A673 (cell line): Measurements from ENCODE around the gene INPP5B. TPM values are rescaled to one million over a fixed set of nuclear protein-coding genes. Genes with fewer than 3 reads are reported as not detected.

Experiments used
- BruUV-seq: library from RNA; stranded (reverse); fragments of 400-500 nt; replicated peaks from 2 replicates; lab custom pipeline; 2021; lab: Mats Ljungman, UMichigan
- CTCF ChIA-PET: fragments of 300-600 bp; sonication (Branson Sonifier 250); formaldehyde crosslinking; loops from one replicate; lab custom pipeline; 2022; ENCODE audit warnings: antibody characterized with exemption; lab: Charles Lee
- POLR2A ChIA-PET: fragments of 300-600 bp; sonication (Branson Sonifier 250); formaldehyde crosslinking; loops from one replicate; lab custom pipeline; 2022; ENCODE audit warnings: antibody characterized with exemption; ENCODE audit not compliant: low non-redundant PET; lab: Charles Lee
- DNase-seq: peaks from one replicate; pipeline ENCODE4 v3.0.0-alpha.2; 2015; ENCODE audit warnings: low spot score
- H3K27ac ChIP-seq: fragments of 200-600 bp; sonication (generic); 2 replicates; pipeline ENCODE4 v1.5.1; 2016; ENCODE audit warnings: mixed run types, low read depth, mild to moderate bottlenecking, mixed read lengths, antibody characterized with exemption, low read length; ENCODE audit not compliant: poor library complexity, severe bottlenecking
- H3K27me3 ChIP-seq: fragments of 200-600 bp; sonication (generic); replicated peaks from 2 replicates; pipeline ENCODE4 v1.6.1; 2017; ENCODE audit warnings: mixed run types, low read depth, mild to moderate bottlenecking, mixed read lengths, antibody characterized with exemption, low read length; ENCODE audit not compliant: insufficient read depth, poor library complexity
- H3K36me3 ChIP-seq: fragments of 200-600 bp; sonication (generic); 2 replicates; pipeline ENCODE4 v1.6.1; 2016; ENCODE audit warnings: mixed run types, mild to moderate bottlenecking, mixed read lengths, antibody characterized with exemption, low read length; ENCODE audit not compliant: insufficient read depth, poor library complexity, severe bottlenecking
- H3K4me1 ChIP-seq: fragments of 200-600 bp; sonication (generic); 2 replicates; pipeline ENCODE4 v1.6.1; 2017; ENCODE audit warnings: mixed run types, mild to moderate bottlenecking, mixed read lengths, antibody characterized with exemption, low read length; ENCODE audit not compliant: insufficient read depth, poor library complexity, severe bottlenecking
- H3K4me3 ChIP-seq: fragments of 200-600 bp; sonication (generic); 2 replicates; pipeline ENCODE4 v1.5.1; 2016; ENCODE audit warnings: low read depth, mixed run types, mild to moderate bottlenecking, mixed read lengths, low read length; ENCODE audit not compliant: poor library complexity, severe bottlenecking
- H3K9me3 ChIP-seq: fragments of 200-600 bp; sonication (generic); 2 replicates; pipeline ENCODE4 v1.6.1; 2016; ENCODE audit warnings: mixed run types, low read depth, mild to moderate bottlenecking, mixed read lengths, antibody characterized with exemption, low read length; ENCODE audit not compliant: poor library complexity, severe bottlenecking
- EZH2 ChIP-seq: fragments of 200-600 bp; sonication (generic); IDR thresholded peaks from 2 replicates; pipeline ENCODE4 v1.6.1; 2017; ENCODE audit warnings: borderline replicate concordance, low read depth, mild to moderate bottlenecking, mixed read lengths, antibody characterized with exemption, low read length; ENCODE audit not compliant: poor library complexity, severe bottlenecking
- intact Hi-C: fragments of 100-400 bp; cut with micrococcal nuclease; formaldehyde crosslinking; loops from one replicate; pipeline ENCODE4 v1.10.0; 2022; ENCODE audit not compliant: unreplicated experiment
- total RNA-seq: library from RNA; stranded (reverse); gene quantifications from 2 replicates; pipeline ENCODE4 v1.2.3, GENCODE V29; 2021
- TF ChIP-seq, protein P1 (sequence below): fragments of 300-800, 200-600 bp; sonication (generic); conservative IDR thresholded peaks from 2 replicates; pipeline ENCODE4 v1.5.1; 2017; ENCODE audit warnings: low read depth, mild to moderate bottlenecking, antibody characterized with exemption, low read length, moderate library complexity, mixed read lengths

INPP5B gene
- total RNA-seq, 1 experiment from 2014 or later = 15.6 TPM

DNA sequence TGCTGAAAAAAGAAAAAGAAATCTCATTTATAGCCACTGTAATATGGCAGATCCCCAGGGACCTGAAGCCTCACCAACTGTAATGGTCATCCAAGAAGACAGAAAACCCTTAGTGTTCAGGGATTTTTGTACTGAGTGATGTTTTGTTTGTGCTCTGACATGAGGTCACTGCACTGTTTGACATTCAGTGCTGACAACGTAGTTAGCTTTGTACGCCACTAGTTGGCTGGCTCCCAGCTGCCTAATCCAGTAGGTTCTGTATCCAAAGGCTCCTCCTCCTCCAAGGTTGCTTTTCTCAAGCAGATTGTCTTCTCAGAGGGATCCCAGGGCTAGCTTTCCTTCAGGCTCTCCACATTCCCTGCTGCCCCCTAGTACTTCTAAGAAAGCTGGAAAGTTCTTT is 129.4 kb downstream of the INPP5B start:
- Histone ChIP-seq H3K9me3 (no peaks in the 10 kb centered on the region), H3K27me3 (no peaks in the 10 kb centered on the region), H3K4me3 (no peak overlapping the region), H3K27ac (no peak overlapping the region), H3K4me1 (no peaks in the 10 kb centered on the region), H3K36me3 (peaks cover 17% of the 10 kb centered on the region)
- no peak for TF ChIP-seq EZH2
- TF ChIP-seq, protein P1, sequence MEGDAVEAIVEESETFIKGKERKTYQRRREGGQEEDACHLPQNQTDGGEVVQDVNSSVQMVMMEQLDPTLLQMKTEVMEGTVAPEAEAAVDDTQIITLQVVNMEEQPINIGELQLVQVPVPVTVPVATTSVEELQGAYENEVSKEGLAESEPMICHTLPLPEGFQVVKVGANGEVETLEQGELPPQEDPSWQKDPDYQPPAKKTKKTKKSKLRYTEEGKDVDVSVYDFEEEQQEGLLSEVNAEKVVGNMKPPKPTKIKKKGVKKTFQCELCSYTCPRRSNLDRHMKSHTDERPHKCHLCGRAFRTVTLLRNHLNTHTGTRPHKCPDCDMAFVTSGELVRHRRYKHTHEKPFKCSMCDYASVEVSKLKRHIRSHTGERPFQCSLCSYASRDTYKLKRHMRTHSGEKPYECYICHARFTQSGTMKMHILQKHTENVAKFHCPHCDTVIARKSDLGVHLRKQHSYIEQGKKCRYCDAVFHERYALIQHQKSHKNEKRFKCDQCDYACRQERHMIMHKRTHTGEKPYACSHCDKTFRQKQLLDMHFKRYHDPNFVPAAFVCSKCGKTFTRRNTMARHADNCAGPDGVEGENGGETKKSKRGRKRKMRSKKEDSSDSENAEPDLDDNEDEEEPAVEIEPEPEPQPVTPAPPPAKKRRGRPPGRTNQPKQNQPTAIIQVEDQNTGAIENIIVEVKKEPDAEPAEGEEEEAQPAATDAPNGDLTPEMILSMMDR = no peak
- DNase-seq = peak; percentile 20
- ChIA-PET POLR2A (interaction anchor here (0.6 kb wide), 1 partner anchor 1288 kb away, joined by 3 read pairs; no protein-coding TSS in a partner anchor), CTCF (no interaction called here)
- BruUV-seq = no TSS peak
- intact Hi-C loops = no loop called here

DNA sequence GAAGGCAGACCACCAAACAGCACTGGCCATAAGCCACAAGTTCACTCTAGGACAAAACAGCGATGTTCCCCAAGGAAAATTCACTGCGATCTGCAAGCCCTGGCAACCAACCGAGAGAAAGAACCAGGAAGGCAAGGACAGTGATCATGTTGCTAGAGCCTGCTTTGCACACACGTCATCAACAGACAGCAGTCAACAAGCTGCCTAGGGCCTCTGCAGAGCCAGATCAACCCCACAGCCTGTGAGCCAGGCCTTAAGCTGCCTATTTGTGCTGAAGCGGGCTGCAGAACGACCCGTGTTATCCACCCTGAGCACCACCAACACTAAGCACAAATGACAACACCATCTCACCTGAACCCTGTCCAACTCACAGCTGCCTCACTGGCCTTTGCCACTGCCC is 132.6 kb downstream of the INPP5B start:
- ChIA-PET POLR2A (no interaction called here), CTCF (interaction anchor here (0.6 kb wide), 1 partner anchor 46 kb away, joined by 7 read pairs; no protein-coding TSS in a partner anchor)
- TF ChIP-seq, protein P1 = no peak
- no peak for TF ChIP-seq EZH2
- BruUV-seq = no TSS peak
- Histone ChIP-seq H3K27me3 (no peaks in the 10 kb centered on the region), H3K4me3 (no peak overlapping the region), H3K9me3 (no peaks in the 10 kb centered on the region), H3K27ac (no peak overlapping the region), H3K36me3 (peaks cover 3% of the 10 kb centered on the region), H3K4me1 (peaks cover 5% of the 10 kb centered on the region)
- intact Hi-C loops = no loop called here
- DNase-seq = no peak

DNA sequence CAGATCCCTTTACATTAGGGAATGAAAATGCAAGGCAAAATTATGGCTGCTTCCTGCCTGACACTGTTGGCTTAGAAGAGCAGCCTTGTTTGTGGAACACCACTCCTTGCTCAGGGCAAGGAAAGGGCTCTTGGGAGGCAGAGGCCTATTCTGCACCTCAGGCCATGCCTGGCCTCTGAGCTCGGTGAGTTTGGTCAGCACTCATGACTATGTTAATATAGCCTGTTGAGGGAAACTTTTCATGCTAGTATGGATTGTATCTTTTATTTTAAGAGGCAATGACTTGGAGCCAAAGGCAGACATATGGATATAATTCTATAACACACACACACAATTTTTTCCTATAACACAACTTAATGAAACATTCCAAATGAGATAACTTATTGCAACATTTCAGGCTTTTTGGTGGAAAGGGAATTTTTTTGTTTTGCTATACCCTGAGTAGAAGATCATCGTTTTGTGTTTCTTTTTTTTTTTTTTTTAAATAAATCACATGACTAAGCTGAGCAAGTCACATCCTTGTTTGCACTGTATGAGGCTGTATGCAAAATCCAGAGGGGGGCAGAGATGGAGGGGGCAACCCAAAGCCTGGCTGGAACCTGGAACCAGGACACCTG is 133.2 kb downstream of the INPP5B start:
- no peak for DNase-seq
- no peak overlapping the region for H3K4me3 ChIP-seq
- H3K27me3 ChIP-seq = no peaks in the 10 kb centered on the region
- TF ChIP-seq, protein P1 = no peak
- no peak for TF ChIP-seq EZH2
- H3K27ac ChIP-seq = no peak overlapping the region
- CTCF ChIA-PET = interaction anchor here (0.6 kb wide), 1 partner anchor 46 kb away, joined by 7 read pairs; no protein-coding TSS in a partner anchor
- no peaks in the 10 kb centered on the region for H3K9me3 ChIP-seq
- intact Hi-C loops = no loop called here
- H3K4me1 ChIP-seq = peaks cover 8% of the 10 kb centered on the region
- H3K36me3 ChIP-seq = peaks cover 3% of the 10 kb centered on the region
- TSS peak; percentile 18 for BruUV-seq
- POLR2A ChIA-PET = no interaction called here
